Peyer's patch (tissue), 4 donors: ENCODE measurements around the gene ATCAY.

ENCODE experiments used
- CTCF ChIP-seq, 6 experiments: fragments of 450-650 bp in 4 of 6; fragments of 200-600 bp in 2 of 6; sonication (generic) in 1 of 6; IDR thresholded peaks; one replicate each; pipeline ENCODE4 v1.5.1; 2017 to 2019; ENCODE audit warnings: antibody characterized with exemption in 6 of 6, mild to moderate bottlenecking in 3 of 6, moderate library complexity in 1 of 6
- POLR2A ChIP-seq, 2 donors: fragments of 450-650 bp; IDR thresholded peaks; one replicate each; pipeline ENCODE4 v1.5.1; 2017; ENCODE audit warnings: antibody characterized with exemption in 2 of 2, mild to moderate bottlenecking in 2 of 2, moderate library complexity in 2 of 2

- TF ChIP-seq POLR2A (IDR thresholded peaks at IDR 0.05) (no peak), CTCF (IDR thresholded peaks at IDR 0.05) (peak in 4 of 6 experiments; percentile 23 to 65 (median 56))
Measured at GRCh38 chr19:3852614-3853254, 27.8 kb upstream of the ATCAY start.
